ENCODE data around the gene ICAM2.
"Not testable (repeated sequence)": the region's sequence is repeated elsewhere in the genome, so short reads cannot be mapped to it uniquely, and the experiment has no call there.

ICAM2 gene

GRCh38 chr17:64008346-64008745, 12.1 kb downstream of the ICAM2 start:
- TF ChIP-seq CTCF (IDR thresholded peaks at IDR 0.05; ENCODE audit: low read depth, low read length, missing control alignments), result no peak
- no peak for DNase-seq (ENCODE audit: low read depth)

GRCh38 chr17:64007838-64008282, 12.6 kb downstream of the ICAM2 start:
- no peak for TF ChIP-seq CTCF (IDR thresholded peaks at IDR 0.05; ENCODE audit: low read depth, low read length, missing control alignments)
- no peak for DNase-seq (ENCODE audit: low read depth)
- H3K4me3 ChIP-seq (ENCODE audit: low read depth, low read length), result no peak overlapping the region
- in situ Hi-C loops (cut with HindIII; ENCODE audit: low sequenced_read_pairs), result no loop called here

More at GRCh38 chr17:64008346-64008745, 12.1 kb downstream of the ICAM2 start:
- no peak overlapping the region for H3K4me3 ChIP-seq (ENCODE audit: low read depth, low read length)
- in situ Hi-C loops (cut with HindIII; ENCODE audit: low sequenced_read_pairs), result no loop called here

- in situ Hi-C loops (cut with HindIII; ENCODE audit: low sequenced_read_pairs); H3K4me3 ChIP-seq (ENCODE audit: low read depth, low read length); DNase-seq (ENCODE audit: low read depth): not testable (repeated sequence)
Measured at GRCh38 chr17:64007089-64007837, 13.2 kb downstream of the ICAM2 start.

GRCh38 chr17:64006361-64007088, 13.9 kb downstream of the ICAM2 start:
- no peak for TF ChIP-seq CTCF (IDR thresholded peaks at IDR 0.05; ENCODE audit: low read depth, low read length, missing control alignments)
- in situ Hi-C loops (cut with HindIII; ENCODE audit: low sequenced_read_pairs), result no loop called here
- H3K4me3 ChIP-seq (ENCODE audit: low read depth, low read length), result no peak overlapping the region
- no peak for DNase-seq (ENCODE audit: low read depth)

- TF ChIP-seq CTCF (IDR thresholded peaks at IDR 0.05; ENCODE audit: low read depth, low read length, missing control alignments), result no peak
- DNase-seq (ENCODE audit: low read depth), result no peak
- in situ Hi-C loops (cut with HindIII; ENCODE audit: low sequenced_read_pairs), result no loop called here
- H3K4me3 ChIP-seq (ENCODE audit: low read depth, low read length), result no peak overlapping the region
Measured at GRCh38 chr17:64005734-64006167, 14.7 kb downstream of the ICAM2 start.

- no peak for DNase-seq (ENCODE audit: low read depth)
- TF ChIP-seq CTCF (IDR thresholded peaks at IDR 0.05; ENCODE audit: low read depth, low read length, missing control alignments), result no peak
- H3K4me3 ChIP-seq (ENCODE audit: low read depth, low read length), result no peak overlapping the region
- in situ Hi-C loops (cut with HindIII; ENCODE audit: low sequenced_read_pairs), result no loop called here
Measured at GRCh38 chr17:64004903-64005733, 15.3 kb downstream of the ICAM2 start.

Measured in astrocyte of the cerebellum (primary cell).